DND-41 (cell line): ENCODE data around the gene ADPGK.

Source experiments
- CTCF ChIP-seq: IDR thresholded peaks from 2 replicates; pipeline ENCODE4 v1.5.1; 2012; ENCODE audit warnings: borderline replicate concordance, low read length, moderate library complexity, mild to moderate bottlenecking; ENCODE audit not compliant: poor library complexity, severe bottlenecking; ENCODE audit errors: extremely low read depth
- EZH2 ChIP-seq: IDR thresholded peaks from 3 replicates; pipeline ENCODE4 v1.6.1; 2012; ENCODE audit warnings: borderline replicate concordance, low read depth, mild to moderate bottlenecking, moderate library complexity, low read length, inconsistent platforms; ENCODE audit not compliant: severe bottlenecking

GRCh38 chr15:72803006-72803405 is 19.4 kb upstream of the ADPGK start:
- TF ChIP-seq CTCF (no peak), EZH2 (no peak)
